Epithelial cell of proximal tubule (primary cell): ENCODE results near the gene HDAC9. TPM values are rescaled to one million over a fixed set of nuclear protein-coding genes. Genes with fewer than 3 reads are reported as not detected.

Experiments used
- DNase-seq: peaks from one replicate; pipeline ENCODE4 v3.0.0-alpha.2; 2011; ENCODE audit warnings: low read depth
- H3K4me3 ChIP-seq: 2 replicates; pipeline ENCODE4 v1.5.1; 2011; ENCODE audit warnings: low read depth, mild to moderate bottlenecking, low read length
- total RNA-seq: library from RNA; depleted of rRNA; stranded (reverse); fragments of >200 nt; gene quantifications from 2 replicates; pipeline ENCODE4 v1.2.3, GENCODE V29; 2015
- TF ChIP-seq, protein P1 (sequence below): conservative IDR thresholded peaks from 2 replicates; pipeline ENCODE4 v1.5.1; 2012; ENCODE audit warnings: low read depth, mild to moderate bottlenecking, low read length

HDAC9 gene
- total RNA-seq, 1 donor from 2014 or later: 35.5 TPM

GRCh38 chr7:18829858-18830285 is 334.3 kb downstream of the HDAC9 start:
- TF ChIP-seq, protein P1, sequence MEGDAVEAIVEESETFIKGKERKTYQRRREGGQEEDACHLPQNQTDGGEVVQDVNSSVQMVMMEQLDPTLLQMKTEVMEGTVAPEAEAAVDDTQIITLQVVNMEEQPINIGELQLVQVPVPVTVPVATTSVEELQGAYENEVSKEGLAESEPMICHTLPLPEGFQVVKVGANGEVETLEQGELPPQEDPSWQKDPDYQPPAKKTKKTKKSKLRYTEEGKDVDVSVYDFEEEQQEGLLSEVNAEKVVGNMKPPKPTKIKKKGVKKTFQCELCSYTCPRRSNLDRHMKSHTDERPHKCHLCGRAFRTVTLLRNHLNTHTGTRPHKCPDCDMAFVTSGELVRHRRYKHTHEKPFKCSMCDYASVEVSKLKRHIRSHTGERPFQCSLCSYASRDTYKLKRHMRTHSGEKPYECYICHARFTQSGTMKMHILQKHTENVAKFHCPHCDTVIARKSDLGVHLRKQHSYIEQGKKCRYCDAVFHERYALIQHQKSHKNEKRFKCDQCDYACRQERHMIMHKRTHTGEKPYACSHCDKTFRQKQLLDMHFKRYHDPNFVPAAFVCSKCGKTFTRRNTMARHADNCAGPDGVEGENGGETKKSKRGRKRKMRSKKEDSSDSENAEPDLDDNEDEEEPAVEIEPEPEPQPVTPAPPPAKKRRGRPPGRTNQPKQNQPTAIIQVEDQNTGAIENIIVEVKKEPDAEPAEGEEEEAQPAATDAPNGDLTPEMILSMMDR: no peak
- no peak for DNase-seq
- H3K4me3 ChIP-seq: no peak overlapping the region

- H3K4me3 ChIP-seq: no peak overlapping the region
- TF ChIP-seq, protein P1: no peak
- DNase-seq: no peak
These were observed 335.9 kb downstream of the HDAC9 start for GRCh38 chr7:18831419-18831818.

DNA sequence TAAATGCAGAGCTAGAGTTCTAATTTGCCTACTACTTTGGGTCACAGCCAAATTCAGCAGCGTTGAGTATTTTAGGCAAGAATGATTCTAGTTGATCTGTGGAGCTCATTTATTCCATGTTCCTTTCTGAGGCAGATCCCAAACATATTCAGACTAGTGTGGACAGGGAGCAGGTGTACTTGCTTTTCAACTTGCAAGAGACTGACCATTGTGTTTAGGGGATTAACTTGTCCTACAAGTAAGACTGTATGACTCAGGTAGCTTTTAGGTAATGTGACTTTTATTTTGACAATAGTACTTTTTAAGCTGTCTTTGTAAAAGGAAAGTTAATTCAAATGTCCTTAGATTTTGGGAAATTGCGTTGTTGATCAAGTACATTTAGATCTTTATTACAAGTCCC is 336.4 kb downstream of the HDAC9 start:
- no peak for DNase-seq
- H3K4me3 ChIP-seq: no peak overlapping the region
- TF ChIP-seq, protein P1: no peak

DNA sequence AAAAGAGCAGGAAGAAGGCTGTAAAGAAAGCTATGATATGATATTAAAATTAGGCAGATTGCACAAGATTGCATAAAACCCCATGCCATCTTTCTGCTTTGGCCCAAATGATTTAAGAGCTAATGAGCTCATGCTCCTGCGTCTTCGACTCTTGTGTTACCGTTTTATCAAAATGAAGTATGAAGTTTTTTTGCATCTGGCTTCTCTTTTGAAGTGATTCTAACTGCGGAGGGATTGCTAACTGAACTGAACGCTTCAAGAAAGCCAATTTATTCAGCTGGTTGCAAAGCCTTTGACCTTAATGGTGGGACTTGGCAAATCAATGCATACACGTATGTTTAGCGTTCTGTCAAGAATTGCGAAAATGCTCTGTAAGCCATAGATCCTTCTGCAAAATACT is 339.0 kb downstream of the HDAC9 start:
- no peak overlapping the region for H3K4me3 ChIP-seq
- no peak for DNase-seq

DNA sequence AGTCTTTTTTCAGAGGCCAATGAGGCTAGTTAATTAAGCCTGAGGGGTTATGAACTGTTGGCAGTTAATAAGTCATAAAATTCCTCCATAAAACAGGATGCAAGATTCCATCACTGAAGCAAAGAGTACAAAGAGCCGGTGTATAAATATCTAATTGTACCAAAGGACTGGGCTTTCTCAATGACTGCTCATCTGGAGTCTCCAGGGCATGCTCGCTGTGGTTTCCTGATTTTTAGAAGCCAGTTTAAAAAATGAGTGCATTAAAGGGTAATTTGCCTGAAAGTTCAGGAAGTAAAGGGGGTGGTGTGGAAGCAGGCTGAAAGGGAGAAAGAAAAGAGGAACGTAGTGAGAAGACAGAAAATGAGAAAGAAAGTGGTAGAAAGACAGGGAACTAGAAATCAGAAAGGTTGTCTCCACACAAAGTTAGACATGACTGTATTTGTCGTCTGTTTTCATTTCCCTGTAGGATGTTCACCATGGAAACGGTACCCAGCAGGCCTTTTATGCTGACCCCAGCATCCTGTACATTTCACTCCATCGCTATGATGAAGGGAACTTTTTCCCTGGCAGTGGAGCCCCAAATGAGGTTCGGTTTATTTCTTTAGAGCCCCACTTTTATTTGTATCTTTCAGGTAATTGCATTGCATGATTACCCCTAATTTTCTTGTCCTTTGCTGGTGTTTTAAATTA is 339.6 kb downstream of the HDAC9 start:
- no peak for DNase-seq
- TF ChIP-seq, protein P1: no peak
- H3K4me3 ChIP-seq: no peak overlapping the region

More for the DNA sequence above, 339.0 kb downstream of the HDAC9 start:
- TF ChIP-seq, protein P1: no peak

GRCh38 chr7:18843979-18844378 is 348.4 kb downstream of the HDAC9 start:
- no peak overlapping the region for H3K4me3 ChIP-seq
- TF ChIP-seq, protein P1: no peak
- DNase-seq: no peak

- no peak overlapping the region for H3K4me3 ChIP-seq
- TF ChIP-seq, protein P1: no peak
- DNase-seq: no peak
These were observed 349.2 kb downstream of the HDAC9 start for GRCh38 chr7:18844735-18845134.
